H1 (cell line): ENCODE data around the gene SLC19A1.

Experiments
- SIN3A ChIP-seq, 2 experiments: IDR thresholded peaks in 1 of 2; conservative IDR thresholded peaks in 1 of 2; 2 replicates each; pipeline ENCODE4 v1.6.1; 2011 to 2012; ENCODE audit warnings: low read length in 2 of 2, improper control_type of control experiment in 1 of 2, low read depth in 1 of 2, mild to moderate bottlenecking in 1 of 2
- SUZ12 ChIP-seq: fragments of 200-600 bp; sonication (generic); IDR thresholded peaks from 2 replicates; pipeline ENCODE4 v1.6.1; 2012; ENCODE audit warnings: mild to moderate bottlenecking, inconsistent platforms, low read length, moderate library complexity, mixed read lengths
- TAF7 ChIP-seq: optimal IDR thresholded peaks from 2 replicates; pipeline ENCODE3; 2011; ENCODE audit warnings: low read depth, mild to moderate bottlenecking, inconsistent platforms, low read length, moderate library complexity, borderline replicate concordance

GRCh38 chr21:45545691-45546531 is 3.7 kb upstream of the SLC19A1 start:
- TF ChIP-seq SUZ12 (no peak), TAF7 (no peak), SIN3A (conservative IDR thresholded peaks at IDR 0.05 in 1 of 2, IDR thresholded peaks at IDR 0.05 in 1 of 2; ENCODE audit: low read depth in 1 of 2, low read length in 2 of 2) (no peak)
